ENCODE results near the gene CMTM4. TPM values are rescaled to one million over a fixed set of nuclear protein-coding genes. Genes with fewer than 3 reads are reported as not detected.
"Not testable (repeated sequence)": the region's sequence is repeated elsewhere in the genome, so short reads cannot be mapped to it uniquely, and the experiment has no call there.

CMTM4 gene
- polyA plus RNA-seq, 4 donors = 67.3 to 76.9 (median 72.7) TPM

- DNase-seq (ENCODE audit: low read depth in 4 of 4, low spot score in 3 of 4) = no peak
Observed at GRCh38 chr16:66706506-66706880, 9.9 kb upstream of the CMTM4 start.

DNA sequence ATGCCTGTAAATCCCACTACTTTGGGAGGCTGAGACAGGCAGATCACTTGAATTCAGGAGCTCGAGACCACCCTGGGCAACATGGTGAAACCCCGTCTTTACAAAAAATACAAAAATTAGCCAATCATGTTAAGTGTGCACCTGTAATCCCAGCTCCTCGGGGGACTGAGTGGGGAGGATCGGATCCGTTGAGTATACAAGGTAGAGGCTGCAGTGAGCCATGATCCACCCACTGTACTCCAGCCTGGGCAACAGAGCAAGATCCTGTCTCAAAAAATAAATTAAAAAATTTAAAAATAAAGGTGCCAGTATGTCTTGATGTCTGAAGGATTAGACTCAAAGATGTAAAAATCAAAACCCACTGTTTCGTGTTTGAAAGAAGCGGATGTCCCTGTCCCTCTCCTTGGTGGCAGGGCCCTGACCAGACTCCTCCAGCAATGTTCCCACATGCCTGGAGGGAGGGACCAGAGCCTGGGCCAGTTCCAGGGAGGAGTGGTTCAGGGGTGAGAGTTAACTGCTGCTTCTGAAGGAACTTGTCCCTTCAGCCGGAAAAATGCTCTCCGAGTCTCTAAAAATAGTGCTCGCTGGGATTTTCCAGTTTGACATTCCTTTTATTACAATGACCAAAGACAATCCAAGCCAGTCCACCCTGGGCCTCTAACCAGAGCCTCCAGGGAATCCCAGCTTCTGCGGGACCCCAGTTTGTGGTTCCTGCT lies 9.4 kb upstream of the CMTM4 start:
- DNase-seq (ENCODE audit: low read depth in 4 of 4, low spot score in 3 of 4) = no peak

DNA sequence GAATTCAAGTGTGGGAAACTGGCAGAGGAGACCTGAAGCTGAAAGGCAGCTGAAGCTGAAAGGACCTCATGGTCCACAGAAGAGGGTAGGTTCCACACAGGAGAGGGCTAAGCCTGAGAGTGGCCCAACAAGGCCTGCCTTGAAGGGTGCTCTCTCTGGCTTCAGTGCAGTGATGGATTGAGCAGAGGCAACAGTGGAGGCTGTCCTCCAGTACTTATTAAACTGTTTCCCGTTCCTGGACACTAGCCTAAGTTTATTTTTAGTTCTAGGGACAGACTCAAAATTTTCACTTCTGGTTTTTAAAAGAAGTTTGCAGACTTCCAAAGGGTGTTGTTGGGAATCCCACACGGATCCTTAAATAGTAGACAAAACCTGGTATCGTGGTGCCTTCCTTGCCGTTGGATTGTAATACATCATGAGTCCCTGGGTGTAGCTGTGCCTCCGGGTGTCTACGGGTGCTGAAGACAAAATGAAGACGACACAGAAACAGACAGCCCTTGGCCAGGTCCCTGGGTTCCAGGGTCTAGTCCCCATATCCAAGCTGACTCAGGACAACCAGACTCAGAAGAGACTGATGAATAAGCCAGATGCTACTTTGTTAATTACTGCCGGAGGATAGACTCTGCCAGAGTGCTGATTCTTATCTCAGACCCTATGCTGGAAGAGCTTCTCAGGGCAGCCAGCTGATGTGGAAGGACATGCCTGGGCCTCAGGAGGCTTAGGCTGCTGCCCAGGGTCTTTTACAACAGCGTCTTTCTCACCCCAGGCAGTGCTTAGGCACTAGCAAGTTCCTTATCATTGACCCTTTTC lies 7.1 kb upstream of the CMTM4 start:
- DNase-seq (ENCODE audit: low read depth in 4 of 4, low spot score in 3 of 4) = no peak

GRCh38 chr16:66701516-66701915 lies 5.0 kb upstream of the CMTM4 start:
- DNase-seq (ENCODE audit: low read depth in 4 of 4, low spot score in 3 of 4) = no peak

- DNase-seq (ENCODE audit: low read depth in 4 of 4, low spot score in 3 of 4) = no peak
Observed at GRCh38 chr16:66701026-66701425, 4.5 kb upstream of the CMTM4 start.

- no peak for DNase-seq (ENCODE audit: low read depth in 4 of 4, low spot score in 3 of 4)
Observed at GRCh38 chr16:66699898-66700297, 3.4 kb upstream of the CMTM4 start.

DNA sequence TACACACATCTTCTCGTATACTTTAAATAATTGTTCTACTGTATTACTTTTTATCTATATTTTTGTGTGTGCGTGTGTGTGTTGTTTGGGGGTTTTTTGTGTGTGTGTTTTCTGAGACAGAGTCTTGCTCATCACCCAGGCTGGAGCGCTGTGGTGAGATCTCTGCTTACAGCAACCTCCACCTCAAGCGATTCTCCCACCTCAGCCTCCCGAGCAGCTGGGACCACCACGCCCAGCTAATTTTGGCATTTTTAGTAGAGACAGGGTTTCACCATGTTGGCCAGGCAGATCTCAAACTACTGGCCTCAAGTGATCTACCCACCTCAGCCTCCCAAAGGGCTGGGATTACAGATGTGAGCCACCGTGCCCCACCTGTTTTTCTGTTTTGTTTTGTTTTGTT lies 1.5 kb upstream of the CMTM4 start:
- no peak for DNase-seq (ENCODE audit: low read depth in 4 of 4, low spot score in 3 of 4)

- DNase-seq (ENCODE audit: low read depth in 4 of 4, low spot score in 3 of 4) = no peak
Observed at GRCh38 chr16:66695935-66696668, 441 bp downstream of the CMTM4 start.

GRCh38 chr16:66695471-66695934 lies 1.0 kb downstream of the CMTM4 start:
- no peak for DNase-seq (ENCODE audit: low read depth in 4 of 4, low spot score in 3 of 4)

- DNase-seq (ENCODE audit: low read depth in 4 of 4, low spot score in 3 of 4) = no peak
Observed at GRCh38 chr16:66693149-66693548, 3.4 kb downstream of the CMTM4 start.

DNA sequence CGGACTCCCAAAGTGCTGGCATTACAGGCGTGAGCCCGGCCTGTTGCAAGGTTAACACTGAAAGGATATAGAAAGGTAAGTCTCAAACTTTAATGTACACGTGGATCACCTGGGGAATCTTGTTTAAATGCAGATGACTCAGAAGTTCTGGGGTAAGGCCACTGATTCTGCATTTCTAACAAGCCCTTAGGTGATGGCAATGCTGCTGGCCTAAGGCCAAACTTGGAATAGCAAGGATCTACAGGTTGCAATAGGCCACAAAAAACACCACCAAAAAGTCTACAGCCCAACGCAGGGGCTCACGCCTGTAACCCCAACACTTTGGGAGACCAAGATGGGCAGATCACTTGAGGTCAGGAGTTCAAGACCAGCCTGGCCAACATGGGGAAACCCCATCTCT lies 4.2 kb downstream of the CMTM4 start:
- DNase-seq (ENCODE audit: low read depth in 4 of 4, low spot score in 3 of 4) = no peak

DNA sequence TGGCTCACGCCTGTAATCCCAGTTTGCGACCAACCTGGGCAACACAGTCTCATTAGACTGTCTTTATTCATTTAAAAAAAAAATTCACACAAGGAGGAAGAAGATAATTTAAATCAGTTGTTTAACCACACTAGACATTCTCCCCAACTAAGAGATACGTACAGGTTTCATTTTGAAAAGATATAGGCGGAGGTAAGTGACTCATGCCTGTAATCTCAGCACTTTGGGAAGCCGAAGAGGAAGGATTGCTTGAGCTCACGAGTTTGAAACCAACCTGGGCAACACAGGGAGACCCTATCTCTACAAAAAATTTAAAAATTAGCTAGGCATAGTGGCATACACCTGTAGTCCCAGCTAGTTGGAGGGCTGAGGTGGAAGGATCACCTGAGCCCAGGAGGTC lies 5.3 kb downstream of the CMTM4 start:
- DNase-seq (ENCODE audit: low read depth in 4 of 4, low spot score in 3 of 4) = no peak

DNA sequence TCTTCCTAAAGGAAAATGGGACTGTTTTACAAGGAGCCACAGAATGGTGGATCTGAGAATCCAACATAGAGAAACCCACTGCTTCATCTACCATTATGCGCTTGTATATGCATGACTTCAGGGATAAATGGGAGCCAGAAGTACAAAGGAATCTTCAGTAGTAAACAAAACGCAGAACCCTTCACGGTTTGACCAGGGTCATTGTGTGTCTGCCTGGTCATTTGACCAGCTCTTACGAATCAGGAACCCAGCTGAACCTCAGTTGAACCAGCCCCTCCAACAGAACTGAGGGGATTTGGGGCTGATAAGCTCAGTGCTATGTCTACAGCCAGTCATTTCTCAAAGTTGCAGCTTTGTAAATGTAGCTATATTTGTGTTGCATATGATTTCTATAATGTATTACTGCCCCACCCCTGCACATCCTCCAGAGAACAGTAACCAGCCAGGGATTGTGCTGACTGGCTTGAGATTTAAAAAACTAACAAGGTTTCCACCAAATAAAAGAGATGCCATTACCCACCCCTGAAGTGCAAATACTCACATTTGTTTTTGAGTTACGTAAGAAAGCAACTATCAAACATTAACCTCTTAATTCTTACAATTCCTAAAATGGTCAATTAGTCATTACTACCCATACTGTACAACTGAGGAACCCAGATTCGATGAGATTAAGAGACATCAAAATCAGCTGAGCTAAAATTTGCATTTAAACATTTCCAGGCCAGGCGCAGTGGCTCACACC lies 6.3 kb downstream of the CMTM4 start:
- no peak for DNase-seq (ENCODE audit: low read depth in 4 of 4, low spot score in 3 of 4)

- DNase-seq (ENCODE audit: low read depth in 4 of 4, low spot score in 3 of 4) = no peak
Observed at GRCh38 chr16:66689282-66689681, 7.3 kb downstream of the CMTM4 start.

DNA sequence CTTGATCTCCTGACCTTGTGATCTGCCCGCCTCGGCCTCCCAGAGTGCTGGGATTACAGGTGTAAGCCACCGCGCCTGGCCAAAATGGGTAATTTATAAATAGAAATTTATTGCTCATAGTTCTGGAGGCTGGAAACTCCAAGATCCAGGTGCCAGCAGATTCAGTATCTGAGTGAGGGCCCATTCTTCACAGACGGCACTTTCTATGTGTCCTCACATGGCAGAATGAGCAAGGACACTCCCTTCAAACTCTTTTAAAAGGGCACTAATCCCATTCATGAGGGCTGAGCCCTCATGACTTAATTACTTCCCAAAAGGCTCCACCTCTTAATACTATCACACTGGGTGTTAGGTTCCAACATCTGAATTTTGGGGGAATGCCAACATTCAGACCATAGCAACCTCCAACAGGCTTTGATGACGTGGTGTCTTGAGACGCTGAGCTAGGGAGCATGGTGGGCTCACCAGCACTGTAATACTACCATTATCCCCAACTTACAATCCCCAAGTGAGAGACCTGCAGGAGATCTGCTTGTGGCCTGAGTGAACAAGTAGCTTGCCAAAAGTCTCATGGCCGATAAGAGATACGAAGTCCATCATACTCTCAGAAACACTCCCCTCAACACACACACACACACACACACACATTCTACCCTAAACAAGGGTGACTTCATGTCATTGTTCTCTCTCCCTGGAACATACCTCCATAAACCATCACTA lies 8.5 kb downstream of the CMTM4 start:
- DNase-seq (ENCODE audit: low read depth in 4 of 4, low spot score in 3 of 4) = no peak

DNA sequence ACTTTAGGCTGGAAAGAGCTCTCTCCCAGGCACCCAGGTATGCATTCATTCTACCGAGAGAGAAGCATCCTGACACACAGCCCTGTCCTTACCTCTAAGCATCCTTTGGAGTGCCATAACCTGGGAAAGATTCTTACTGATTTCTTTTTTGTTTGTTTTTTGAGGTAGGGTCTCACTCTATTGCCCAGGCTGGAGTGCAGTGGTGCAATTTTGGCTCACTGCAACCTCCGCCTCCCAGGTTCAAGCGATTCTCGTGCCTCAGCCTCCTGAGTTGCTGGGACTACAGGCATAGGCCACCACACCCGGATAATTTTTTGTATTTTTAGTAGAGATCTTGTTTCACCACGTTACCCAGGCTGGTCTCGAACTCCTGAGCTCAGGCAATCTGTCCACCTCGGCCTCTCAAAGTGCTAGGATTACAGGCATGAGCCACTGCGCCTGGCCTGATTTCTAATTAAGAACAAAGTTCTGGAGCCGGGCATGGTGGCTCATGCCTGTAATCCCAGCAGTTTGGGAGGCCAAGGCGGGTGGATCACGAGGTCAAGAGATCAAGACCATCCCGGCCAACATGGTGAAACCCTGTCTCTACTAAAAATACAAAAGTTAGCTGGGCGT lies 10.9 kb downstream of the CMTM4 start:
- DNase-seq (ENCODE audit: low read depth in 4 of 4, low spot score in 3 of 4) = not testable (repeated sequence)

GRCh38 chr16:66682271-66682670 lies 14.3 kb downstream of the CMTM4 start:
- DNase-seq (ENCODE audit: low read depth in 4 of 4, low spot score in 3 of 4) = no peak

DNA sequence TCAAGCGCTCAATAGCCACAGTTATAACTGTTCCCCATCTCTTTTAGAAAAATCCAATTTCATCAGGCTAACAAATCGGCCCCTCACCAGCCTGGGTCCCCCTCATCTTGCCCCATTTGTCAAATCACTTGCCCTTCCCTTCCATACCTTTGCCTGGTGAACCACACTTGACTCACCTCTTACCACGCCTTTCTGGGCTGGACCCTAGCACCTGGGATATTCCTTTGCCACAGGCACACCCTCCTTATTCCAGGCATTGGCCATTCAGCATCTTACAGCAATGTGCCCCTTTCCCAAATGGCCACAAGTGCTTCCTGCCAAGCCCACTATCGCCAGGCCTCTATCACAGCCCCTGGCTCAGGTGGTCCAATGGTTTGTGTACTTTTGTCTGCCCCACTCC lies 14.9 kb downstream of the CMTM4 start:
- no peak for DNase-seq (ENCODE audit: low read depth in 4 of 4, low spot score in 3 of 4)

GRCh38 chr16:66678337-66678736 lies 18.2 kb downstream of the CMTM4 start:
- DNase-seq (ENCODE audit: low read depth in 4 of 4, low spot score in 3 of 4) = no peak

DNA sequence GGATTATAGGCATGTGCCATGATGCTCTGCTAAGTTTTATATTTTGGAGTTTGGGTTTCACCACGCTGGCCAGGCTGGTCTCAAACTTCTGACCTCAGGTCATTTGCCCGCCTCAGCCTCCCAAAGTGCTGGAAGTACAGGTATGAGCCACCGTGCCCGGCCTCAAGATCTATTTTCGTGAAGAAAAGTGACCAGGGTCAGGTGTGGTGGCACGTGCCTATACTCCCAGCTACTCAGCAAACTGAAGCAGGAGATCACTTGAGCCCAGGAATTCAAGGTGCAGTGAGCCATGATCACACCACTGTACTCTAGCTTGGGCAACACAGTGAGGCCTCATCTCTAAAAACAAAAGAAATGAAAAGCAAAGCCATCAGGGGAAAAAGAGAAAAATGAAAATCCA lies 18.7 kb downstream of the CMTM4 start:
- DNase-seq (ENCODE audit: low read depth in 4 of 4, low spot score in 3 of 4) = no peak

Measured in right renal pelvis (tissue), 4 donors.